K562 treated with DMSO at 1 percent for 48 hours (cell line): ENCODE results near the gene PDLIM3. TPM values are rescaled to one million over a fixed set of nuclear protein-coding genes. Genes with fewer than 3 reads are reported as not detected.

Source experiments
- total RNA-seq: library from RNA; unstranded; fragments of 300-600 nt; gene quantifications from 2 replicates; pipeline ENCODE4 v1.2.3, GENCODE V29; 2022; ENCODE audit warnings: low replicate concordance; ENCODE audit errors: extremely low read depth

Gene PDLIM3, protein sequence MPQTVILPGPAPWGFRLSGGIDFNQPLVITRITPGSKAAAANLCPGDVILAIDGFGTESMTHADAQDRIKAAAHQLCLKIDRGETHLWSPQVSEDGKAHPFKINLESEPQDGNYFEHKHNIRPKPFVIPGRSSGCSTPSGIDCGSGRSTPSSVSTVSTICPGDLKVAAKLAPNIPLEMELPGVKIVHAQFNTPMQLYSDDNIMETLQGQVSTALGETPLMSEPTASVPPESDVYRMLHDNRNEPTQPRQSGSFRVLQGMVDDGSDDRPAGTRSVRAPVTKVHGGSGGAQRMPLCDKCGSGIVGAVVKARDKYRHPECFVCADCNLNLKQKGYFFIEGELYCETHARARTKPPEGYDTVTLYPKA
- total RNA-seq: not detected in 2 replicates

DNA sequence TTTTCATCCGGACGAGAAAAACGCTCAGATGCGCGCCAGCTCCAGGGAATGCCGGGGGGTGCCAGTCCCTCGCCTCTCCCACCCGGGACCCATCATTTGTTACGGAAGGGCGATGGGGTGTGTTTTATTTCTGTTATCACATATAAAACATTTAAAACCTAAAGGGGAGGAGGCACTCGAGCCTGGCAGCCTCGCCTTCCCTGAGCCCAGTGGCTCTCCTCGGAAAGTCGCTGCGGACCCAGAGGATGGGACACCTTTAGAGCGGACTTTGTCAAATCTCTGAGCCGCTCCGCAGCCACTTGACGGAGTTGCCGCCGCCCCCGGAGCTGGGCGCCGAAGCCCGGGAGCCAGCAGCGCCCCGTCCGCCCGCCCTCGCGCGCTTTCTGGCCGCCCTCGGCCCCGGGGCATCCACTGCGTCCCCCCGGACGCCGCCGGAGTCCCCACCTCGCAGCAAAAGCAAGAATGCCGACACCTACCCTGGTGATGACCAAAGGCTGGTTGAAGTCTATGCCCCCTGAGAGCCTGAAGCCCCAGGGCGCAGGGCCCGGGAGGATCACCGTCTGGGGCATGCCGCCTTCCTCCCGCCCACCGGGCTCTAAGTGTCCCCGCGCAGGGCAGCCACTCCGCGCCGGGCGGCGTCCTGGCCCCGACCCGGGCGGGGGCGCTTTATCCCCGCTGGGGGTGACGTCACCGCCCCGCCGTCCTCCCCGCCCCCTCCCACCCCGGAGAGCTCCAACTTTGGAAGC is at the start of gene PDLIM3:
Gene PDLIM3, minus strand, starts transcription at position 642 of the 746 bp plus-strand sequence. Its CDS starts 73 bp downstream, at position 569.

DNA sequence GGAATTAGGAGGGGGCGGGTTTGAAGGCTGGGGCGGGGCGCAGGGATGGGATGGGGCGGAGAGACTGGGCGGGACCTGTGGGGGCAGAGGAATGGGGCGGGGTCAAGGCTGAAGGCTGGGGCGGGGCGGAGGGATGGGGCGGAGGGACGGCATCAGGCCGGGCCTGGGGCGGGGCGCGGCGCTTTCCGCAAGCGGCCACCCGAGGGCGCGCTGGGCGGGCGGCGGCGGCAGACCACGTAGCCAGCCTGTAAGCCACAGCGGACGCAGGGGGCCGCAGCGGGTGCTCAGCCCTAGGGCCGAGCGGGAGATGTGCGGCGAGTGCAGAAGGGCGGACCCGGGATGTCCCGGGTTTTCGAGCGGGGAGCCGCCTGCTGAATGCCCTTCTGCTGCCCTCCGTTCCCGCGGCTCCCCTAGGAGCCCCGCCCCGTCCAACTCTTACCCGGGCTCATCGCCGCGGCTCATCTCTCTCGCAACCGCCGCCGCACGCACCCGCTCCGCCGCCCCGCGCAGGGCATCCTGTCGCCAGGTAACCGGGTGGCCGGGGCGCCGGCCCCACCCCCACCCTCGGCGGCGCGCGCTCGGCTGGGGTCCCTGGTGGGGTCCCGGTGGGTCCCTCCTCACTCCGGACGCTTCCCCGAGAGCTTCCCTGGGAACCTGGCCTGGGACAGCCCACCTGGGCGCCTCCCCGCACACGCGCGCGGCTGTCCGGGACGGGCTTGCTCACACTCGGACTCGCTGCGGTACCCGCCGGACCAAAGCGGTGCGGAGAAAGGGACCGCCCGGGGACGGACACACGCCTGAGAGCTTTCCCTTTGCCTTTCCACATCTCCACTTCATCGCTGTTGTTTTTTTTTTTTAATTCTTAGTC is 63.8 kb downstream of the PDLIM3 start, which contains the start of gene CCDC110:
Gene CCDC110, minus strand, starts transcription at position 499 of the 868 bp plus-strand sequence. Its CDS starts 50 bp downstream, at position 449.

Other genes with a start within 250 kb of the PDLIM3 start
- gene LRP2BP, start 139.6 kb downstream of the PDLIM3 start, total RNA-seq: not detected in 2 replicates
- gene ANKRD37, start 138.7 kb downstream of the PDLIM3 start, total RNA-seq: not detected in 2 replicates
- not detected in 2 replicates for gene UFSP2, start 109.5 kb downstream of the PDLIM3 start, total RNA-seq
- gene CCDC110, start 63.8 kb downstream of the PDLIM3 start, total RNA-seq: not detected in 2 replicates